COLO668 (cell line): Measurements from ENCODE around the gene NPVF.

ENCODE experiments used
- DNase-seq: peaks from one replicate; lab custom pipeline; 2025; ENCODE audit not compliant: unreplicated experiment; lab: John Stamatoyannopoulos, UW

NPVF gene

DNA sequence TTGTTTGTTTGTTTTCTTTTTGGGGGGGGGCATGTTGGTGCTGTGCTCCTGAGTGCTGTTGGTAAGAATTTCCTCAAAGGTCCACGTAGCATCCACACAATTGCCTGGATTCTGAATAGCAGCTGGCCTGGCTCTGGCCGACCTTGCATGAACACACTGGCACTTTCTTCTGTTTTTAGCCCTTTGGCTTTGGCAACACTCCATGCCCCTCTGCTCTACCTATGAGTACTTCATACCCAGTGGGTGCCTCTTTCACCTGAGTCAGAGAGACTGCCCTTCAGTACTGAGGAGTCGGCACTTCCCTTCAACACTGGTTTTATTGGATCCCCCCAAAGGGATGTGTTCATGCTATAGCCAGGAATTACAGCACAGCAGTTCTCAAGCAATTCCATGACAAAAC is 7.2 kb upstream of the NPVF start:
- DNase-seq = no peak

DNA sequence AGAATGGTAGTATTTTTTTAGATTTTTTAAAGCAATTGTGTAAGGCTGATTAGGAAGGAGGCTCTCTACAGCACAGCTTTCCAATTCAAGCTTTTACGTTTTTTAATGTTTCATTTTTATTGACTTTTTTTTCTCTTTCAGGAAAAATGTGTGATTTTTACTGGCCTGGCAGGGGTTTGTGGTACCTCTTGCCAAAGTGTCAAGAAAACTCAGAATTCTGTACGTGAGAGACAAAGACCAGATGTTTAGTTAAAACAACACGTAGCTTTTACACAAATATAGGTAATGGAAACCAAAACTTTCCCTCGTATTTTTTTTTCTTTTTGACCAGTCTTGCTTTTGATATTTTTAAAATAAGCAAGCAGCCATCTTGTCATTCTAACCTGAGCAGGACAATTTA is 6.0 kb upstream of the NPVF start:
- no peak for DNase-seq

DNA sequence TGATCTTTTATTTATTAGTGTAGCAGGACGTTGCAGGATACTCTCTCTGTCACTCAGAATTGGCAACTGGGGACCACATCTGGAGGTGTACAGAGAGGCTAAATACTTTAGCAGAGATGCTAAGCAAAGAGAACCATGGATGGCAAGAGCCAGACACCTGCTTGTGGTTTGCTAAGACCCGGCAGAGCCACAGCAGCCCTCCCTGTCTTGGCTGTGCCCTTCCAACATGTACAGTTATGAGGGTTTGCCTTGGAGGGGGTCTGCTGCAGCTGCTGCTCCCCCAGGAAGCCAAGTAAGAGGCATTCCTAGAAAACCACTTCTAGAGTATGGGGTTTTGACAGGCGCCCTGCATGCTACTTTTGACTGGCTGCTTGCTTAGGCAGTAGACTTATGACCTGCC is 5.1 kb downstream of the NPVF start:
- no peak for DNase-seq

DNA sequence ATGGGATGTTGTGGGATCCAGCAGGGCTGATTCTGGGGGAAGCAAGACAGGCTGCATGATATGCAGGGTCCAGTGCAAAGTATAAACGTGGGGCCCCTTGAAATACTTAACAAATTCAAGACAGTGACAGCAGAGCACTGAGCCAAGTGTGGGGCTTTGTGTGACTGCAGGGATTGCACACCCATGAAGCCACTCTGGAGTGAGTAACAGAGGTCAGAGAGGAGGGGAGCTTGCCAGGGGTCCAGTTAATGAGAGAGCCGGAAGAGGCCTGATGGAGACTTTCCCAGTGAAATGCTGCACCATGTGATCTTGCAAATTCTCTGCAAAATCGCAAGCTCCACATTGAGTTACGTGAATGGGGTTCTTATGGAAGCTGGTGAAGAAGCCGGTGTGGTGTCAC is 5.6 kb downstream of the NPVF start:
- no peak for DNase-seq

DNA sequence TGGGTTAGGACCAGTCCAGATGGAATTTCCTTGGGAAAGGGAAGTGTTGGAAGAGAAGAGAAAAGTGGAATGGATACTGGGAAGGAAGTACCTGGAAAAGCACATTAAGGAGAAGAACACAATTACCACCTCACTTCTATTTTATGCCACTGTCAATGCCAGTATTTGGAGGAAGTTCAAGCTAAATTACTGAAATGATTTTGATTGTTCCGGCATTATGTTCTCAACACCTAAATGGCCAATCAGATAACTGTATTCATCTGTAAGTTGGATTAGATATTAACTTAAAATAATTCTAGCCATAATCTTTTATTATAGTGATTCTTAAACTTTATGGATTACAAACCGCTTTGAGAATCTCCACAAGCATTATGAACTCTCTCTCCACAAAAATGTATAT is 7.3 kb downstream of the NPVF start:
- no peak for DNase-seq

DNA sequence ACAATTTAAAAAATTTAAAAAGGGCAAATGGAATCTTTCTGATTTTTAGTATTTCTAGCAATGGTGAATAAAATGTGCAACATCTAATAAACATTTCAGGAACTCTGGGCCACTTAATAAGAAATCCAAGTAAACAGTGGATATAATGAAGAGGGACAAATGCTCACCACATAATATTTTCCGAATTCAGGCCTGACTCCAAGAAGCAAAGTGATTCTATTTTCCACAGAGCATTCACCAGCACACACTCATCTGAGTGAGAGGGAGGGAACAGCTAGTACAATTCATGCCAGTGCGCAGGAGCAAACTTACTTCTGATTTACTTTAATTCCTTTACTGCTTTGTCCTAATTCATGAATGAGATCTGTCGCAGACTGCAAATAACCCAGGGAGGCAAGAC is 10.1 kb downstream of the NPVF start:
- DNase-seq = no peak

DNA sequence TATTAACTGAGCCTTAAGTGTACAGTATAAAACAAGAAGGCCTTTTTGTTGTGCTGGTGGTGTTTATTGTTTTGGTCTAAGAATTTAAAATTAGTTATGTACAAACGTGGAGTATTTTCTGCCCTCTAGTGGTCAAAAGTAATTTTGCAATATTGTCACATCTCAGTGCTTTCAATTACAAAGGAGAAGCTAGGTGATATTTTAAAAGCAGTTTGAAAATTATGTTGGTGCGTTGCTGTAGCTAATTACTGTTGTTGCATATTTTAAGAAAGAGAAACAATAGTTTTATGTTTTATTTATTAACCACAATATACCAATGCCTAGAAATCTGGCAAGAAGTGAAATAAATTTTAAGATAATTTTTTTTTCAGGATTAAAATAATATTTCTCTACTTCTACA is 11.4 kb downstream of the NPVF start:
- no peak for DNase-seq

DNA sequence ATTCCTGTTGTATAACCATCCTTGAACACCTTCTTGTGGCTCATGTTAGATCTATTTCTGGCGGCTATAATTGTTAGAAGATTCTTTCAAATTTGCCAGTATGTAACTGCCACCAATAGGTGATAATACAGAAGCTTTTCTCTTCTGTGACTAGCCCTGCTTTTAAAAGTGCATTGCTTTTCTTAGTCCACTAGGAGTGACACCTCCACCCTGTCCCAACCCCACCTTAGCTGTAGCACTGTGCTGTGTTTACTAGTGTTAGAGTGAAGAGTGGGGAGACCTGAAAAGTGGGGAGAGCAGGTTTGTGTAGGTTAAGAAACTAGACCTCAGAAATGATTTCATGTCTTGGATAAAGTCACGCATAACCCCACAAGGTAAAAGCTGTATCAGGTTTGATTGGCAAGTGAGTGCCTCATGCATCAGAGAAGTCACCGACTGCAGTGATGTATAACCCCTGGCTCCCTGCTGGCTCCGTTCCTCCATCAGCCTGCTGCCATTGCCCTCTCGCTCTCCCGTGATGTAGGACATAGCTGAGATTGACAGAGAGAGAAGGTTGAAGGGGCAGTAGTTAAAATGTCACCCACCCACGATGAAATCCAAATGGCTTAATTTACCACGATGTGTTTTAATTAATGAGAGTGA is 12.5 kb downstream of the NPVF start:
- DNase-seq = no peak

DNA sequence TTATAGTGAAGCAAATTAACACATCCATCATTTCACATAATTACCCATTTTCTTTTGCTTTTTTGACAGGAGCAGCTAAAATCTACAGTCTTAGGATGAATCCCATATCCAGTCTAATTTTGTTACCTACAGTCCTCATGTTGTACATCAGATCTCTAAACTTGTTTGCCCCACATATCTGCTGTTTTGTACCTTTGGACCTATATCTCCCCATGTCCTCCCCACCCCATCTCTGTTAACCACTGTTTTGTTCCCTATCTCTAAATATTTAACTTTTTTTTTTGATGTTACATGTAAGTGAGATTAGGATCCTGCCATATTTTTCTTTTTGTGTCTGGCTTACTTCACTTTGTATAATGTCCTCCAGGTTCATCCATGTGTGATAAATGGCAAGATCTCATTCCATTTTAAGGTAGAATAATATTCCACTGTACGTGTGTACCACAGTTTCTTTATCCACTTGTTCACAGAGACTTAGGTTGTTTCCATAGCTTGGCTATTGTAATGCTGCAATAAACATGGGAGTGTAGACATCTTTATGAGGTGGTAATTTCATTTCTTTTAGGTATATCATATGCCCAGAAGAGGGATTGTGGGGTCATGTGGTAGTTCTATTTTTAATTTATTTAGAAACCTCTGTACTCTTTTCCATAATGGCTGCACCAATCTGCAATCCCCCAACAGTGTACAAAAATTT is 19.6 kb downstream of the NPVF start:
- no peak for DNase-seq

DNA sequence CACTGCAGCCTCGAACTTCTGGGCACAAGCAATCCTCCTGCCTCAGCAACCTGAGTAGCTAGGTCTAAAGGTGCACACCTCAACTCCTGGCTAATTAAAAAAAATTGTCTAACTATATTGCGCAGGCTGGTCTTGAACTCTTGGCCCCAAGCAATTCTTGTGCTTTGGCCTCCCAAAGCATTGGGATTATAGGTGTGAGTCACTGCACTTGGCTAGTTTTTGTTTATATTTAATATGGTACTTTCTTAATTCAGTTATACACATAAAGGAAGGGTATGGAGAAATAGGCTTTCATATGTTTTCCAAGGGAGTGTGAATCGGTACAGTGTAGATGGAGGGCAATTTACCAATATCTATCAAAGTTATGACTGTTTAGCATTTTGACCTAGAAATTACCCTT is 20.4 kb downstream of the NPVF start:
- DNase-seq = no peak

DNA sequence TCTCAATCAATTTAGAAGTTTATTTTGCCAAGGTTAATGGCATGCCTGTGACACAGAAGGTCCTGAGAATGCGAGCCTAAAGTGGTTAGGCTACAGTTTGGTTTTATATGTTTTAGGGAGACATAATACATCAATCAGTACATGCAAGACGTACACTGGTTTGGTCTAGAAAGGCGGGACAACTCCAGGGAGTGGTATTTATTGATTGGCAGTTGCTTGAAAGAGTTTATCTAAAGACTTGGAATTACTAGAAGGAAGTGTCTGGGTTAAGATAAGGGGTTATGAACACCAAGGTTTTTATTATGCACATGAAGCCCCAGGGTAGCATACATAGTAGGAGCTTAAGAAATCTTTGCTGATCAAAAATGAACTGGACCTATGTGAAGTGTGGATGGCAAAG is 21.5 kb downstream of the NPVF start:
- DNase-seq = no peak

DNA sequence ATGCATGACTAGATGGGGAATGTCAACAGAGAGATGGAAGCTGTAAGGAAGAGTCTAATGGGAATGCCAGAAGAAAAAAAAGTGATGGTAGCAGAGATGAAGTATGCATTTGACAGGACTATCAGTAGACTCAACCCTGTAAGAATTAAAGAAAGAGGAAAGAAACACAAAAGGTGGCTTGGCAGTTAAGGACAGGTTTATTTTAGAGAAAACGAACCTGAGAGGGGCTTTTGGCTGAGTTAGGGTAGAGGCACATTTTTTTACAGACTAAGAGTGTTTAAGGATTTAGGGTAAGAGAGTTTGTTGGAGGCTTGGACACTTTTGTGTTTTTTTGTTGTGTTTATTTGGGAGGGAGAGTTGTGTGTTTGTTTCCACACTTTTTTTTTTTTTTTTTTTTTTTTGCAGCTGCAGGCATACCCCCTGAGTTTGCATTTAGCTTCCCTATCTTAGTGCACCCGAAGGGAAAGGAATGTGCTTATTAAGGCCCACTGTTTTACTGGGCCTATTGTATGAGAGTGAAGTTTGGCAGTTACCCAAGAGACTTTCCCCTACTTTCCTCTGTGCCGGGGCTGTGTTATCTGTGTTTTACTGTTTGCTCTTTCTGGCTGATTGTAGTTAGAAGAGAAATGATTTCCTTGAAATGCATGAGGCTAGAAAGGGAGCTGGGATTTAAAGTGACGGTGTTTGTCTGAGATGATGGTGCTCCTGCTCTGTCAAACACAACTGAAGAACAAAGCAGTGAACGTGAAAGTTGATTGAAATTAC is 32.0 kb downstream of the NPVF start:
- no peak for DNase-seq

DNA sequence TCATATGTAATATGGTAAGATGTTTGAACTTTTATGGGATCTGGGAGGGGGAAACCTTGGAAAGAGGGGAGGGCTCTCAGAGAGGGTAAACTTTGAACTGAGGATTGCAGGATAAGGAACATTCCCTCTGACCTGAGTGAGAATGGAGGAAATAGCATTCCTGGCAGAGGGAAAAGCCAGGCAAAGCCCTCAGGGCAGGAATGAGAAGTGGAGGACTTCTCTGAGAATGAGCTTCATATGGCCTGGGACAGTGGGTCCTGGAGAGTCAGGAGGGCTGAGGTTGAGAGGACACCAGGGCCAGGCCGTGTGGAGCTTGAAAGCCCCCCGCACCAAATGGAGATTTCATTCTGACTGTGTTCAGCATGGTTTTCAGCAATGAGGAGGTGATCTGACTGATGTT is 34.2 kb downstream of the NPVF start:
- DNase-seq = no peak

DNA sequence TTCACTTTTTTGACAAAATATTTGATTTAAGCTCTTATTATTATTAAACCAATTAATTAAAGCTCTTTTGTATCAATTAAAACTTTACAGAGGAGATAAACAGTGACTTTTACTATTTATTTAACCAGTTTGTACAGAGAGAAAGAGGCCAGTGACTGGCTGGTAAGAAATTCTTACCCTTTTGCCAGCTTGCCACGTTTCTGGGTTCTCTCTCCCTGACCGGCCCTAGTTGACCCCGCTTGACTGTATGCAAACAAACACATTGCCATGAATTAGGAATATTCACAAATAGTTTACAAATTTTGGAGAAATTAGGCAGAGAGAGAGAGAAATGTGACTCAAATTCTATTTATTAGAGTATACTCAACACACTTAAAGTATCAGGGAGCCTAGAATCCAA is 36.2 kb downstream of the NPVF start:
- DNase-seq = no peak

DNA sequence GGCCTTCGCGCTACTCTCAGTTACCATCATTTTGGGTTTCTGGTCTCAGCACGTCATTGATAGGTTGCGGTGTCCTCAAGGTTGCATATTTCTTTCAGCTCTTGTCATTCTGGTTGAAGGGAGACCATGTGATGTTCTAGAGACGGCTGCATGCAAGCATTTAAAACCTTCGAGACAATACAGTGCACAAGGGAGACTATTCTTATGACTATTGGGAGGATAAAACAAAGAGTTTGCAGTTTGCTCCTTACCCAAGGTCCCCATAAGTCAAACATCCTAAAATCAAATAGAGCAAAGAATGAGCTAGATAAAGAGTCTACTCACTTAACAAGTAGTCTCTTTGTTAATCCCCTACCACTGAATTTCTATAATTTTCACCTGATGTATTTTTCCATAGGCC is 39.1 kb downstream of the NPVF start:
- no peak for DNase-seq

DNA sequence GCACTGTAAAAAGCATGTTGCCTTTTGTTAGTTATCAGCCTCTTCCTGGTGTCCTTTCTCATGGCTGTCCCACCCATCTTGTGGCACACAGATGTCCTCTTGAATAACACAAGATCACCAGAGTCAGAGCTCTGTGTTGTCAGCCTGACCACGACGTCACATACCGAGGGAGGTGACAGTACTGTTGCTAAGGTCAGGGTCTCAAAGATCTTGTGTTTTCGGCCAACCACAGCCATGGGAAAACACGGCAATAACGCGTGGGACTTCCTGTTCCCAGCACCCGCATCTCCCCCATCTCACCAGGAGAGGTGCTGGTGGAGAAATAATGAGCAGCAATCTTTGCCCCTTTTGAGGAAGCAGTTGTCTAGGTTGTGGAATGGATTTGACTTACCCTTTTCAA is 40.4 kb downstream of the NPVF start:
- no peak for DNase-seq

DNA sequence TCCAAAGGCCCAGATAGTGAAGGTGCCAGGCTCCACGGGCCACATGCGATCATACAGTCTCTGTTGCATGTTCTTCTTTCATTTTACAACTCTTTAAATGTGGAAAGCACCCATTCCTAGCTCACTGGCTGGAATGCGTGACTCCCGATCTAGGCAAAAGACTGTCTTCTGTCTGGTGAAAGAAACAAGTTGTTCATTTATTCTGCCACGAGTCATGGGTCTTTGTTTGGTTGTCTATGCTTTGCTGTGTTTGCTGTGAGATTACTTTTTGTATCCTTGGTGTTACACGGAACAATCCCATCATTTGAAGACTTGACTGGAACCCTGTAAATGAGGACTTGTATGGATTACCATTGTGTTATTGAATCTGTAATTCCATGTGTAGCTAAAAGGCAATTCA is 41.9 kb downstream of the NPVF start:
- no peak for DNase-seq

DNA sequence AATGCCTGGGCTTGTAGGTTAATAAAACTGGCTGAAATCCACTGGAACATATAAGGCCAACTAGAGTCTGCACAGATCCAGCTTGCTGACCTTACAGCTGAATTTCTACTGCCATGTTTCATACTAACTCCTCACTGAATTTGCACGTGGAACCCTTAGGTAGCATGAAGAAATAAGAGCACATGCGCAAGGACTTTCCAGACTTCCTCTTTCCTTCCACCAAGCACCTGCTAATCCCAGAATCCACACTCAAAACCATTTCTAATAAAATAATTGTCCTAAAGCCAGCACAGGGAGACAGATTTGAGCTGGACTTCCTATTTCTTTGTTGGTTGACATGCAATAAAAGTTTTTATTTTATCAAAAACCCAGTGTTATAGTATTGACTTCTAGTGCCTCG is 46.8 kb downstream of the NPVF start:
- DNase-seq = no peak

DNA sequence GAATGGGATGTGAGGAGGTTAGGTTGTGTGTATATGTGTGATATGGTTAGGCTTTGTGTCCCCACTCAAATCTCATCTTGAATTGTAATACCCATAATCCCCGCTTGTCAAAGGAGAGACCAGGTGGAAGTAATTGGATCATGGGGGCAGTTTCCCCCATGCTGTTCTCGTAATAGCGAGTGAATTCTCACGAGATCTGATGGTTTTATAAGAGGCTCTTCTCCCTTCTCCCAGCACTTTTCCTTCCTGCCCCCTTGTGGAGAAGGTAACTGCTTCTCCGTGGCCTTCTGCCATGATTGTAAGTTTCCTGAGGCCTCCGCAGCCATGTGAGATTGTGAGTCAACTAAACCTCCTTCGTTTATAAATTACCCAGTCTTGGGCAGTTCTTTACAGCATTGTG is 47.3 kb downstream of the NPVF start:
- no peak for DNase-seq

DNA sequence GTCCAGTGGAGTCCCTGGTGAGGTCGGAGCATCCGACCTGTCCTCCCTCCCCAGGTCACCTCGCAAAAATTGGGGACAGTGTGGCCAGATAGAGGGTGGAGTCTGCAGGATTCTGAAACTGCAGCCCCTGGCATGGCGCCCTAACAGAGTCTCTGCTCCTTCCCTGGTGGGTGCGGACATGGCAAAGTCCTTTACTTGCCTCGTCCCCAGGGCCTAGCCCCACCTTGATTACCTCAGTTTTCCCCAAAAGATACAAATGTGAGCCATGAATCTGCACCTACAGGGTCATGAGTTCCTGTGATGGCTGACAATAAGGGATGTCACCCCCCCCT is 47.7 kb downstream of the NPVF start:
- DNase-seq = no peak

DNA sequence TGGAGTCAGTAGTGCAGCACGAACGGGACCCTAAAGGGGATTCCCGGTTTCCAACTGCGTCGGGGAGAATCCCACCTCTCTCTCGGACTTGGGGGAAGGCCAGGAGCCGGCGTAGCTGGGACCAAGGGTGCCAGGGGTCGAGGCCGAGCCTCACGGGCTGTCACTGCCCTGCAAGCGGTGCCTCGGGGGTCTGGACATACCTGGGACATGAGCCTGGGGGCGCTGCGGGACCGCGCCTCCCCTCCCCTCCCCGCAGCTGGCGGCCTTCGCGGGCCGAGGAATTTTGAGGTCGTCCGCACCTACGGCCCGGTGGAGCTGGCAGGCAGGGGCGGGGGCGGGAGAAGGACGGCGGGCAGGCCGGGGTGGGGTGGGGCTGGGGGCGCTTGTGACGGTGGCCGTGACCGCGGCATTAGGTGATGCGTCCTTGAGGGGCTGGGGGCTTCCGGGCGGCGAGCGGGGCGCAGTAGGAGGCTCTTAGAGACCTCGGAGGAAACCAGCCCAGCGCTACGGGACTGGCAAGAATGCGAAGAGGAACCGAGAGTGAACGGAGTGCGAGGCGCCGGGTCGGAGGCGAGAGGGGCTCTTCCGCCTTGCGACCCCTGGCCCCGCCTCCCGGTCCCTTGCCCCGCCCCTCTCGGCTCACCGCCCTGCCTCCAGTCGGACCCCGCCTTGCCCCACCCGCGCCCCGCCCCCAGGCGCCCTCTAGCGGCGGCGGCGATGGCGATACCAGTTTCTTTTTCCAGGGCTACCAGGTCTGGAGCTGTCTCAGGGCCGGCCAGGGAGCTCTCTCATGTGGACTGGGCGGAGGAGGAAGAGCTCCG is 48.3 kb downstream of the NPVF start:
- peak; percentile 94 for DNase-seq

DNA sequence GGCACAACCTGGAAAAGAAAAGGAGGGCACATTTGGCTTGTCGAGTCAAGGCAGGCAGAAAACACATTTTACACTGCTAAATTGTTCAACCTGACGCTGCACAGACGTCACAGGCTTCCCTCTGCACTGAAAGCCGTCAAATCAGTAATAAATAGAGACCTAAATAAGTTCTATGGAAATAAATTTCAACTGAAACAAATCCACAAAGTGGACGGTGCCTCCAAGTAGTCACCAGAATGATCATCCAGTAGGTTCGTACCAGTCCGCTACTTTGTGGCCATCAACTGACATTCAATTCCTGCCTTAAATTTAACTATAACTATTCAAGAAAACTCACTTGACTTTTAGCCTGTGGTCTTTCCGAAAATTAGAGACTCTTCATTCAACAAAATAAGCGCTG is 49.0 kb downstream of the NPVF start:
- DNase-seq = no peak
